HepG2 (cell line): ENCODE results near the gene SAPCD1. TPM values are rescaled to one million over a fixed set of nuclear protein-coding genes. Genes with fewer than 3 reads are reported as not detected.

ENCODE experiments used
- BCL6 ChIP-seq: IDR thresholded peaks from 2 replicates; pipeline ENCODE4 v1.6.1; 2016; ENCODE audit warnings: missing genetic modification reagents, missing compliant biosample characterization
- FOXP1 ChIP-seq, 2 experiments: fragments of 450-650 bp in 1 of 2; IDR thresholded peaks; 2 replicates each; pipeline ENCODE4 v1.6.1; 2017 to 2018; ENCODE audit warnings: antibody characterized with exemption in 1 of 2
- GRHL1 ChIP-seq: sonication (generic); formaldehyde crosslinking; conservative IDR thresholded peaks from 2 replicates; pipeline ENCODE4 v1.8.0; 2022; ENCODE audit warnings: missing genetic modification reagents
- GZF1 ChIP-seq: sonication (generic); formaldehyde crosslinking; IDR thresholded peaks from 2 replicates; pipeline ENCODE4 v1.5.1; 2020; ENCODE audit warnings: mild to moderate bottlenecking, missing genetic modification reagents
- IKZF5 ChIP-seq: IDR thresholded peaks from 2 replicates; pipeline ENCODE4 v1.6.1; 2018; ENCODE audit warnings: missing genetic modification reagents, mild to moderate bottlenecking, missing compliant biosample characterization
- KMT2A ChIP-seq: sonication (generic); formaldehyde crosslinking; IDR thresholded peaks from 2 replicates; pipeline ENCODE4 v1.4.0; 2020; ENCODE audit warnings: missing genetic modification reagents
- MEIS1 ChIP-seq: sonication (generic); formaldehyde crosslinking; IDR thresholded peaks from 2 replicates; pipeline ENCODE4 v1.9.0; 2021; ENCODE audit warnings: mild to moderate bottlenecking, missing genetic modification reagents, moderate library complexity, borderline replicate concordance
- NFAT5 ChIP-seq: sonication (generic); formaldehyde crosslinking; IDR thresholded peaks from 2 replicates; pipeline ENCODE4 v1.4.0; 2020; ENCODE audit warnings: missing genetic modification reagents
- PAWR ChIP-seq: sonication (generic); formaldehyde crosslinking; IDR thresholded peaks from 2 replicates; pipeline ENCODE4 v1.4.0; 2020; ENCODE audit warnings: missing genetic modification reagents, mild to moderate bottlenecking, borderline replicate concordance
- POLR2AphosphoS2 ChIP-seq: IDR thresholded peaks from 2 replicates; pipeline ENCODE4 v1.6.1; 2011; ENCODE audit warnings: low read depth, low read length, improper control_type of control experiment
- RBFOX2 ChIP-seq: fragments of 200-400 bp; formaldehyde crosslinking; IDR thresholded peaks from 2 replicates; pipeline ENCODE4 v1.6.1; 2017; ENCODE audit warnings: low read depth, mild to moderate bottlenecking, low read length
- SAFB2 ChIP-seq: sonication (generic); formaldehyde crosslinking; IDR thresholded peaks from 2 replicates; pipeline ENCODE4 v1.5.1; 2020; ENCODE audit warnings: missing genetic modification reagents, low read depth, mild to moderate bottlenecking, borderline replicate concordance
- SNAPC2 ChIP-seq: sonication (generic); formaldehyde crosslinking; IDR thresholded peaks from 2 replicates; pipeline ENCODE4 v1.8.1; 2022; ENCODE audit warnings: mild to moderate bottlenecking, missing genetic modification reagents
- THAP9 ChIP-seq: sonication (generic); formaldehyde crosslinking; IDR thresholded peaks from 2 replicates; pipeline ENCODE4; 2020; ENCODE audit warnings: missing genetic modification reagents, mild to moderate bottlenecking, borderline replicate concordance
- ZC3H13 ChIP-seq: sonication (generic); formaldehyde crosslinking; IDR thresholded peaks from 2 replicates; pipeline ENCODE4 v1.8.1; 2023; ENCODE audit warnings: mild to moderate bottlenecking, missing genetic modification reagents, moderate library complexity
- ZNF180 ChIP-seq: sonication (generic); formaldehyde crosslinking; IDR thresholded peaks from 2 replicates; pipeline ENCODE4 v1.4.0; 2020; ENCODE audit warnings: low read depth, missing genetic modification reagents, borderline replicate concordance
- ZNF567 ChIP-seq: sonication (generic); formaldehyde crosslinking; IDR thresholded peaks from 2 replicates; pipeline ENCODE4 v1.8.1; 2023; ENCODE audit warnings: mild to moderate bottlenecking, missing genetic modification reagents, borderline replicate concordance
- polyA plus RNA-seq, 8 experiments: library from polyadenylated mRNA; depleted of rRNA in 3 of 8; stranded (reverse) in 7 of 8; unstranded in 1 of 8; fragments of >200 nt; fragmentation: Illumina TruSeq in 4 of 8; extraction: Trizol in 4 of 8; gene quantifications; 2 replicates each; pipeline versions ENCODE4 v1.2.1 to v1.2.3, GENCODE V29; 2011 to 2016; ENCODE audit warnings: low read depth in 4 of 8, missing spikeins in 1 of 8, mixed read lengths in 1 of 8; ENCODE audit not compliant: insufficient read depth in 1 of 8
- total RNA-seq, 5 experiments: library from RNA; depleted of rRNA; stranded (reverse); fragments of >200 nt; fragmentation: Illumina TruSeq; extraction: Trizol; gene quantifications; 2 replicates each; pipeline ENCODE4 v1.2.3, GENCODE V29; 2016; ENCODE audit warnings: low read depth in 1 of 5

SAPCD1 gene
- total and polyA plus RNA-seq, 2 of the 13 experiments (the other 11 are each of a cell fraction or from before 2014, with no cell fraction given): 2.5 to 3.9 TPM

- TF ChIP-seq RBFOX2 (no peak), PAWR (CRISPR knock-in tag) (no peak), SAFB2 (CRISPR knock-in tag) (no peak), GRHL1 (CRISPR knock-in tag) (no peak), MEIS1 (no peak), NFAT5 (CRISPR knock-in tag) (no peak), POLR2AphosphoS2 (no peak), THAP9 (peak; percentile 39; the same call in 1 of the 2 replicates), ZNF180 (CRISPR knock-in tag) (no peak), GZF1 (CRISPR knock-in tag) (no peak), ZNF567 (0 out of 2 replicates have a peak, but pooled peaks have one; percentile 51), KMT2A (CRISPR knock-in tag) (no peak), SNAPC2 (no peak), ZC3H13 (CRISPR knock-in tag) (no peak), FOXP1 (IDR thresholded peaks at IDR 0.05) (no peak), FOXP1 (CRISPR knock-in tag; IDR thresholded peaks at IDR 0.05) (no peak), IKZF5 (CRISPR knock-in tag) (peak; percentile 87), BCL6 (CRISPR knock-in tag) (peak; percentile 46)
Measured at GRCh38 chr6:31769684-31770371, 7.4 kb downstream of the SAPCD1 start (continued).
